ENCODE results near the gene JUNB. TPM values are rescaled to one million over a fixed set of nuclear protein-coding genes. Genes with fewer than 3 reads are reported as not detected.
A peak's percentile ranks its signal among the peaks of the same experiment; 100 is the strongest.

The JUNB gene
- total RNA-seq, 1 experiment from 2014 or later: 194 TPM

DNA sequence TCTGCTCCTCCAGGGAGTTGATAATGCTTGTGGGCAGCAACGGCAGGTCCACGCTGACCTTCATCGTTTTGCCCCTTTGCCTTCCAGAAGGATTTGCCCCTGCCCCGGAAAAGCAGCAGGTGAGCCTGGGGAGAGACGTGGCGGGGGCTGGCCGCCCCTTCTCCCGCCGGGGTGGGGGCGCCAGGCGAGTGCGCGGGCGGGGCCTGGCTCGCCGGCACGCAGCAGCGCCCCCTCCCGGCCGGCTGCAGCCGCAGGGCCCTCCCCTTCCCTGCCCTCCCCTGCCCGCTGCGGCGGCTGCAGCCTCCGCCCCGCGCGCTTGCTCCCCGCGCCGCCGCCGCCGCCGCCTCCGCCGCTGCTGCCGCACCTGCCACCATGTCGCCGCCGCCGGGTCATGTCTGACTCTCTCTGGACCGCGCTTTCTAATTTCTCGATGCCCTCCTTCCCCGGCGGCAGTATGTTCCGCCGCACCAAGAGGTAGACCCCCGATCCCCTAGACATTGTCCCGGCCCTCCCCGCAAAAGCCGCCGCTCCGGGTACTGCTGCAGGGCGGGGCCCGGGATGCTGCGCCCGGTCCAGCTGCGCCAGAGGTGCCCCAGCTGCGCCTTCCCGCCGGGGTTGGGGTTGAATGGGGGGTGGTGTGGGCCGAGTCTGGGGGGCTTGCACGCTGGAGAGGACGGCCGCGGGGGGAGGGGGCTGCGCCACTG is 47.0 kb downstream of the JUNB start, which contains the start of gene MAST1:
Gene MAST1 (plus strand): TSS at position 334 of the 704 bp plus-strand sequence. CDS start 58 bp downstream, at position 392.
- Histone ChIP-seq H3K79me2 (ENCODE audit: insufficient read depth, low read length) (peaks cover 35% of the 10 kb centered on the region; the same call in 1 of the 2 replicates), H3K9me2 (ENCODE audit: insufficient read depth) (no peaks in the 10 kb centered on the region), H4K20me1 (ENCODE audit: insufficient read depth) (no peaks in the 10 kb centered on the region), H3K27ac (ENCODE audit: low read depth, low read length) (peak within 1 kb of the TSS; percentile 69), H3K36me3 (ENCODE audit: control insufficient read depth in 1 of 2, insufficient read depth in 2 of 2, low read length in 2 of 2) (peaks cover under 1 to 3% of the 10 kb centered on the region in 2 experiments; a peak in 1 of 4 replicates), H3K27me3 (ENCODE audit: insufficient read depth, low read length) (no peaks in the 10 kb centered on the region), H2AFZ (ENCODE audit: low read depth, low read length, poor library complexity, severe bottlenecking) (no peak within 1 kb of the TSS), H3K4me1 (ENCODE audit: control insufficient read depth in 1 of 2, insufficient read depth in 2 of 2, low read length in 2 of 2) (peaks cover 39 to 67% of the 10 kb centered on the region in 2 experiments), H3K4me2 (ENCODE audit: low read length) (peak within 1 kb of the TSS; percentile 91), H3K4me3 (replicated peaks in 1 of 2; ENCODE audit: low read depth in 1 of 2, low read length in 2 of 2) (peak within 1 kb of the TSS; percentile 61 to 88), H3K9me3 (ENCODE audit: control insufficient read depth in 1 of 2, insufficient read depth in 1 of 2, low read depth in 1 of 2, low read length in 2 of 2) (no peaks in the 10 kb centered on the region), H3K9ac (ENCODE audit: low read length) (peak within 1 kb of the TSS; percentile 88)
- intact Hi-C loops (cut with micrococcal nuclease): loop anchor here (5.0 kb wide), 2 partner anchors 36 to 121 kb away; partner anchors contain the start of genes PRDX2 and THSD8
- DNase-seq (ENCODE audit: low read depth, low spot score) (no peak), ATAC-seq (peak; percentile 50)
- ChIA-PET RAD21 (ENCODE audit: low non-redundant PET in 1 of 2, low total read pairs in 2 of 2, uncharacterized antibody in 2 of 2, unreplicated experiment in 2 of 2) (interaction anchor here in 1 of 2 experiments (0.7 kb wide), 1 partner anchor 170 kb away, joined by 7 read pairs; no protein-coding TSS in a partner anchor), CTCF (interaction anchor here (1.0 kb wide), 1 partner anchor 10 kb away, joined by 3 read pairs; no protein-coding TSS in a partner anchor), POLR2A (no interaction called here)
- TF ChIP-seq EGR1 (IDR thresholded peaks at IDR 0.05; ENCODE audit: low read depth) (0 out of 2 replicates have a peak, but pooled peaks have one; percentile 22), ELF1 (IDR thresholded peaks at IDR 0.05; ENCODE audit: borderline replicate concordance, low read depth) (no peak), POLR2A (IDR thresholded peaks at IDR 0.05; ENCODE audit: borderline replicate concordance, extremely low read depth, insufficient read depth, insufficient read length) (no peak), ZNF274 (IDR thresholded peaks at IDR 0.05; ENCODE audit: low read depth, low read length) (no peak), SRF (IDR thresholded peaks at IDR 0.05; ENCODE audit: low read depth) (no peak), EZH2 (IDR thresholded peaks at IDR 0.05) (no peak), CEBPB (IDR thresholded peaks at IDR 0.05; ENCODE audit: low read depth) (no peak)
- TF ChIP-seq, protein P1, sequence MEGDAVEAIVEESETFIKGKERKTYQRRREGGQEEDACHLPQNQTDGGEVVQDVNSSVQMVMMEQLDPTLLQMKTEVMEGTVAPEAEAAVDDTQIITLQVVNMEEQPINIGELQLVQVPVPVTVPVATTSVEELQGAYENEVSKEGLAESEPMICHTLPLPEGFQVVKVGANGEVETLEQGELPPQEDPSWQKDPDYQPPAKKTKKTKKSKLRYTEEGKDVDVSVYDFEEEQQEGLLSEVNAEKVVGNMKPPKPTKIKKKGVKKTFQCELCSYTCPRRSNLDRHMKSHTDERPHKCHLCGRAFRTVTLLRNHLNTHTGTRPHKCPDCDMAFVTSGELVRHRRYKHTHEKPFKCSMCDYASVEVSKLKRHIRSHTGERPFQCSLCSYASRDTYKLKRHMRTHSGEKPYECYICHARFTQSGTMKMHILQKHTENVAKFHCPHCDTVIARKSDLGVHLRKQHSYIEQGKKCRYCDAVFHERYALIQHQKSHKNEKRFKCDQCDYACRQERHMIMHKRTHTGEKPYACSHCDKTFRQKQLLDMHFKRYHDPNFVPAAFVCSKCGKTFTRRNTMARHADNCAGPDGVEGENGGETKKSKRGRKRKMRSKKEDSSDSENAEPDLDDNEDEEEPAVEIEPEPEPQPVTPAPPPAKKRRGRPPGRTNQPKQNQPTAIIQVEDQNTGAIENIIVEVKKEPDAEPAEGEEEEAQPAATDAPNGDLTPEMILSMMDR (IDR thresholded peaks at IDR 0.05 in 2 of 3, conservative IDR thresholded peaks at IDR 0.05 in 1 of 3; ENCODE audit: borderline replicate concordance in 1 of 3, insufficient read depth in 1 of 3, low read depth in 2 of 3, low read length in 2 of 3): peak in 2 of 3 experiments; percentile 45 to 53; a peak in 4 of 6 replicates
- BruUV-seq (replicated peaks): no TSS peak
